DOHH2 (cell line): Measurements from ENCODE around the gene CDO1.
A peak's percentile ranks its signal among the peaks of the same experiment; 100 is the strongest.

ENCODE experiments used
- H3F3A ChIP-seq: fragments of 200-600 bp; sonication (generic), shearing (Covaris generic); 2 replicates; pipeline ENCODE4 v1.6.0; 2016; ENCODE audit warnings: antibody characterized with exemption, mild to moderate bottlenecking; ENCODE audit not compliant: control insufficient read depth, insufficient read depth
- H3K27ac ChIP-seq: fragments of 200-600 bp; sonication (generic); 2 replicates; pipeline ENCODE4 v1.5.1; 2014; ENCODE audit warnings: low read depth, mild to moderate bottlenecking, low read length, moderate library complexity
- H3K27me3 ChIP-seq: fragments of 200-600 bp; sonication (generic); 2 replicates; pipeline ENCODE4 v1.6.1; 2014; ENCODE audit warnings: mild to moderate bottlenecking, low read length, mixed read lengths; ENCODE audit not compliant: control insufficient read depth
- H3K36me3 ChIP-seq: fragments of 200-600 bp; sonication (generic); 2 replicates; pipeline ENCODE4 v1.6.1; 2014; ENCODE audit warnings: mild to moderate bottlenecking, low read length, moderate library complexity, mixed read lengths; ENCODE audit not compliant: control insufficient read depth
- H3K4me1 ChIP-seq: fragments of 200-600 bp; sonication (generic); 2 replicates; pipeline ENCODE4 v1.6.1; 2014; ENCODE audit warnings: mild to moderate bottlenecking, low read length, mixed read lengths; ENCODE audit not compliant: control insufficient read depth
- H3K4me2 ChIP-seq: fragments of 200-600 bp; sonication (generic); 2 replicates; pipeline ENCODE4 v1.6.0; 2014; ENCODE audit warnings: mild to moderate bottlenecking, low read length, moderate library complexity
- H3K4me3 ChIP-seq: fragments of 200-600 bp; sonication (generic); 2 replicates; pipeline ENCODE4 v1.5.1; 2014; ENCODE audit warnings: mild to moderate bottlenecking, low read length, mixed read lengths
- H3K79me2 ChIP-seq: fragments of 200-600 bp; sonication (generic); 2 replicates; pipeline ENCODE4 v1.6.1; 2014; ENCODE audit warnings: mild to moderate bottlenecking, low read length, mixed read lengths; ENCODE audit not compliant: control insufficient read depth
- H3K9me2 ChIP-seq: fragments of 200-600 bp; sonication (generic); replicated peaks from 2 replicates; pipeline ENCODE4 v1.6.1; 2014; ENCODE audit warnings: mild to moderate bottlenecking, low read length, mixed read lengths; ENCODE audit not compliant: control insufficient read depth
- H3K9me3 ChIP-seq: fragments of 200-600 bp; sonication (generic); 2 replicates; pipeline ENCODE4 v1.6.1; 2014; ENCODE audit warnings: antibody characterized with exemption, low read length, mixed read lengths; ENCODE audit not compliant: control insufficient read depth, insufficient read depth
- H4K20me1 ChIP-seq: fragments of 200-600 bp; sonication (generic); 2 replicates; pipeline ENCODE4 v1.6.0; 2014; ENCODE audit warnings: low read depth, mild to moderate bottlenecking, antibody characterized with exemption, low read length, moderate library complexity; ENCODE audit not compliant: control insufficient read depth, insufficient read depth
- EZH2phosphoT487 ChIP-seq: fragments of 200-600 bp; sonication (generic); IDR thresholded peaks from 2 replicates; pipeline ENCODE4 v1.6.1; 2017; ENCODE audit warnings: borderline replicate concordance, mild to moderate bottlenecking, antibody characterized with exemption, low read length, moderate library complexity, mixed read lengths
- TF ChIP-seq, protein P1 (sequence below): fragments of 200-600 bp; sonication (generic); IDR thresholded peaks from one replicate; pipeline ENCODE4 v1.5.1; 2014; ENCODE audit warnings: antibody characterized with exemption, mild to moderate bottlenecking, low read depth, low read length; ENCODE audit not compliant: poor library complexity, severe bottlenecking

Gene CDO1

DNA sequence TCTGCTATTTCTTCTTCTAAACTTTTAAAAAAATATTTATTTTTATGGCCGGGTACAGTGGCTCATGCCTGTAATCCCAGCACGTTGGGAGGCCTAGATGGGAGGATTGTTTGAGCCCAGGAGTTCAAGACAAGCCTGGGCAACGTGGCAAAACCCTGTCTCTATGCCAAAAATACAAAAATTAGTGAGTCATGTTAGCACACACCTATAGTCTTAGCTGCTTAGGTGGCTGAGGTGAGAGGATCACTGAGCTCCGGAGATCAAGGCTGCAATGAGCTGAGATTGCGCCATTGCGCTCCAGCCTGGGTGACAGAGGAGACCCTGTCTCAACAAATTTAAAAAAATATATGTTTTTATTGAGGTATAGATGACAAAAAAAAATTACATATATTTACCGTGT, 30.8 kb upstream of the CDO1 start:
- TF ChIP-seq, protein P1, sequence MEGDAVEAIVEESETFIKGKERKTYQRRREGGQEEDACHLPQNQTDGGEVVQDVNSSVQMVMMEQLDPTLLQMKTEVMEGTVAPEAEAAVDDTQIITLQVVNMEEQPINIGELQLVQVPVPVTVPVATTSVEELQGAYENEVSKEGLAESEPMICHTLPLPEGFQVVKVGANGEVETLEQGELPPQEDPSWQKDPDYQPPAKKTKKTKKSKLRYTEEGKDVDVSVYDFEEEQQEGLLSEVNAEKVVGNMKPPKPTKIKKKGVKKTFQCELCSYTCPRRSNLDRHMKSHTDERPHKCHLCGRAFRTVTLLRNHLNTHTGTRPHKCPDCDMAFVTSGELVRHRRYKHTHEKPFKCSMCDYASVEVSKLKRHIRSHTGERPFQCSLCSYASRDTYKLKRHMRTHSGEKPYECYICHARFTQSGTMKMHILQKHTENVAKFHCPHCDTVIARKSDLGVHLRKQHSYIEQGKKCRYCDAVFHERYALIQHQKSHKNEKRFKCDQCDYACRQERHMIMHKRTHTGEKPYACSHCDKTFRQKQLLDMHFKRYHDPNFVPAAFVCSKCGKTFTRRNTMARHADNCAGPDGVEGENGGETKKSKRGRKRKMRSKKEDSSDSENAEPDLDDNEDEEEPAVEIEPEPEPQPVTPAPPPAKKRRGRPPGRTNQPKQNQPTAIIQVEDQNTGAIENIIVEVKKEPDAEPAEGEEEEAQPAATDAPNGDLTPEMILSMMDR = no peak
- TF ChIP-seq EZH2phosphoT487 = no peak
- Histone ChIP-seq H3K79me2 (peaks cover 100% of the 10 kb centered on the region), H3K9me3 (no peaks in the 10 kb centered on the region), H3K4me1 (peaks cover 31% of the 10 kb centered on the region), H3F3A (peaks cover 10% of the 10 kb centered on the region; the same call in 1 of the 2 replicates), H4K20me1 (peaks cover 13% of the 10 kb centered on the region; the same call in 1 of the 2 replicates), H3K36me3 (peaks cover 25% of the 10 kb centered on the region; the same call in 1 of the 2 replicates), H3K27ac (no peak overlapping the region), H3K4me2 (no peak overlapping the region), H3K9me2 (no peaks in the 10 kb centered on the region), H3K27me3 (no peaks in the 10 kb centered on the region), H3K4me3 (no peak overlapping the region)

DNA sequence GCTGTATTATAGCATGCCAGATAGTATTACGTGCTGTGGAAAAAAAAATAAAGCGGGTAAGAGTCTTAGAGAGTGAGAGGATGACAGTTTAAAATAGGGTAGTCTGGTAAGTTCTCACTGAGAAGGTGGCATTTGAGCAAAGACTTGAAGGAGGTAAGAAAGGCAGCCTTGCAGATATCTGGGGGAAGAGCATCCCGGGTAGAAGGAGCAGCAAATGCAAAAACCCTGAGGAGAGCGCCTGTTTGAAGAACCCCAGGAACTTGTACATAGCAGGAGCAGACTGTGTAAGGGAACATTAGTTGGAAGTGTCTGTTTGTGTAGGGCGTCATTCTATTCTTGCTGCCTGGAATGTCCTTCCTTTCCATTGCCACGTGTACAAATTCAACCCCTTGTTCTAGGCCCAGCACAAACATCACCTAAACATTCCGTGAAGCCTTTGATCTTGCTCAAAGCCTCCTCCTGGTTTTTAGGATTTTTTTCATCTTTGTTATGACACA, 27.9 kb upstream of the CDO1 start:
- no peak for TF ChIP-seq EZH2phosphoT487
- TF ChIP-seq, protein P1 = no peak
- peaks cover 18% of the 10 kb centered on the region; the same call in 1 of the 2 replicates for H4K20me1 ChIP-seq
- H3K9me3 ChIP-seq = no peaks in the 10 kb centered on the region
- H3F3A ChIP-seq = peaks cover 15% of the 10 kb centered on the region
- H3K27me3 ChIP-seq = no peaks in the 10 kb centered on the region
- peak overlapping the region; percentile 65 for H3K4me2 ChIP-seq
- peak overlapping the region; percentile 38 for H3K27ac ChIP-seq
- peaks cover 38% of the 10 kb centered on the region for H3K4me1 ChIP-seq
- peaks cover 97% of the 10 kb centered on the region for H3K79me2 ChIP-seq
- H3K9me2 ChIP-seq = no peaks in the 10 kb centered on the region
- H3K4me3 ChIP-seq = peak overlapping the region; percentile 96
- peaks cover 40% of the 10 kb centered on the region for H3K36me3 ChIP-seq

DNA sequence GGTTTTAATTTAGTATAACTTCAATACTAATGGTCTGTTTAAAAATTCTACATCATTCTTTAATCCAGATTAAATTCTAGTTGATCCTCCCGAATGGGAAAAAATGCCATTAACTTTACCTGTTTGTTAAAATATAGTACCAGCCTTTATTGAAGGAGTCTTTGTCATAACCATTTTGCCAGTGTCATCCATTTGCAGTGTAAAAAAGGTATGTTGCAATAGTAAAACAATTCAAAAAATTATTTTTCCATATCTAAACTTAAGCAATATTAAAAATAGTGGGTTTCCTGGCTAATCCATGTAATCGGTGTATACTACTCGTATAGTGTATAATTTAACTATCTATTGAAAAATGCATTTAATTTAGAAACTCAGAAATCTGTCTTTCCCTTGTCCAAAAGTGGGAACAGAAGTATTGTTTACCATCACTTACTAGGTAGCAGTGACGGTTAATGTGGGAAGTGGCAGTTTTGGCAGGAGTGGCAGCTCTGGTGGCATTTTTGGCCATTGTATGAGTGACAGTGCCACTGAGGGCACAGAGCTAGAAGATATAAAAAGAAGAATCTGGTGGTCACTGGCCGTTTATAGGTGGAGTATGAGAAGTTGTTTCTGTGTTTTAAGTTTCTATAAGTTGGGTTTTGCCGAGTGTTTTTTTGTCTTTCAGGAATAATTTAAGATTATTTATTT, 27.1 kb upstream of the CDO1 start:
- H4K20me1 ChIP-seq = peaks cover 18% of the 10 kb centered on the region
- H3K9me2 ChIP-seq = no peaks in the 10 kb centered on the region
- peaks cover 97% of the 10 kb centered on the region for H3K79me2 ChIP-seq
- H3K9me3 ChIP-seq = no peaks in the 10 kb centered on the region
- H3K36me3 ChIP-seq = peaks cover 42% of the 10 kb centered on the region
- H3K27ac ChIP-seq = peak overlapping the region; percentile 78
- TF ChIP-seq, protein P1 = no peak
- no peak for TF ChIP-seq EZH2phosphoT487
- peak overlapping the region; percentile 65 for H3K4me2 ChIP-seq
- no peaks in the 10 kb centered on the region for H3K27me3 ChIP-seq
- peaks cover 44% of the 10 kb centered on the region for H3K4me1 ChIP-seq
- H3K4me3 ChIP-seq = peak overlapping the region; percentile 96
- peaks cover 15% of the 10 kb centered on the region for H3F3A ChIP-seq
